ENCODE measurements around the gene GNG4. TPM values are rescaled to one million over a fixed set of nuclear protein-coding genes. Genes with fewer than 3 reads are reported as not detected.

GNG4 gene
- total and polyA plus RNA-seq, 2 experiments from 2014 or later: 0.32 to 1.2 TPM

GRCh38 chr1:235657747-235658526 is 8.4 kb upstream of the GNG4 start:
- DNase-seq: no peak
- Histone ChIP-seq H3K79me2 (ENCODE audit: insufficient read depth) (no peaks in the 10 kb centered on the region), H3K4me3 (no peak overlapping the region), H3K27me3 (replicated peaks; ENCODE audit: insufficient read depth) (no peaks in the 10 kb centered on the region), H3K9ac (no peak overlapping the region), H3K27ac (no peak overlapping the region), H3K4me2 (ENCODE audit: unreplicated experiment) (no peak overlapping the region), H2AFZ (no peak overlapping the region), H4K20me1 (ENCODE audit: insufficient read depth) (no peaks in the 10 kb centered on the region), H3F3A (ENCODE audit: insufficient read depth) (no peaks in the 10 kb centered on the region), H3K9me2 (ENCODE audit: insufficient read depth) (no peaks in the 10 kb centered on the region), H3K4me1 (ENCODE audit: insufficient read depth) (no peaks in the 10 kb centered on the region), H3K9me3 (ENCODE audit: low read depth) (no peaks in the 10 kb centered on the region), H3K36me3 (ENCODE audit: low read depth) (0 out of 2 replicates have a peak, but pooled peaks cover 5% of the 10 kb centered on the region)
- TF ChIP-seq EZH2phosphoT487 (IDR thresholded peaks at IDR 0.05; ENCODE audit: insufficient read depth, low read depth) (no peak), EZH2 (IDR thresholded peaks at IDR 0.05; ENCODE audit: insufficient read depth, poor library complexity, severe bottlenecking) (no peak)
- 60 to 61% methylated on average over 5 of the region's 5 CpGs for WGBS, 2 experiments (ENCODE audit: low coverage in 1 of 2, low lambda C conversion rate in 2 of 2, missing lambda C conversion rate in 2 of 2)
- in situ Hi-C loops (cut with MboI): no loop called here

- H3K36me3 ChIP-seq (ENCODE audit: low read depth): 0 out of 2 replicates have a peak, but pooled peaks cover under 1% of the 10 kb centered on the region
- H4K20me1 ChIP-seq (ENCODE audit: insufficient read depth): no peaks in the 10 kb centered on the region
- no peaks in the 10 kb centered on the region for H3K79me2 ChIP-seq (ENCODE audit: insufficient read depth)
- no peak for DNase-seq
- H3K27me3 ChIP-seq (replicated peaks; ENCODE audit: insufficient read depth): no peaks in the 10 kb centered on the region; the same call in 1 of the 2 replicates
- in situ Hi-C loops (cut with MboI): no loop called here
- 67% methylated on average over 5 of the region's 5 CpGs for WGBS, 2 experiments (ENCODE audit: low coverage in 1 of 2, low lambda C conversion rate in 2 of 2, missing lambda C conversion rate in 2 of 2)
- H3K9me2 ChIP-seq (ENCODE audit: insufficient read depth): no peaks in the 10 kb centered on the region
- no peak overlapping the region for H2AFZ ChIP-seq
- H3K27ac ChIP-seq: no peak overlapping the region
- no peaks in the 10 kb centered on the region for H3K9me3 ChIP-seq (ENCODE audit: low read depth)
- no peaks in the 10 kb centered on the region for H3F3A ChIP-seq (ENCODE audit: insufficient read depth)
- no peak overlapping the region for H3K4me2 ChIP-seq (ENCODE audit: unreplicated experiment)
- H3K9ac ChIP-seq: no peak overlapping the region
- TF ChIP-seq EZH2 (IDR thresholded peaks at IDR 0.05; ENCODE audit: insufficient read depth, poor library complexity, severe bottlenecking) (no peak), EZH2phosphoT487 (IDR thresholded peaks at IDR 0.05; ENCODE audit: insufficient read depth, low read depth) (no peak)
- H3K4me3 ChIP-seq: no peak overlapping the region
- H3K4me1 ChIP-seq (ENCODE audit: insufficient read depth): no peaks in the 10 kb centered on the region
Measured at GRCh38 chr1:235657269-235657668, 7.7 kb upstream of the GNG4 start.

- Histone ChIP-seq H3K27me3 (replicated peaks; ENCODE audit: insufficient read depth) (peaks cover 25% of the 10 kb centered on the region), H3K9ac (no peak overlapping the region), H2AFZ (no peak overlapping the region), H3K4me1 (ENCODE audit: insufficient read depth) (no peaks in the 10 kb centered on the region), H4K20me1 (ENCODE audit: insufficient read depth) (no peaks in the 10 kb centered on the region), H3K9me2 (ENCODE audit: insufficient read depth) (no peaks in the 10 kb centered on the region), H3K4me3 (no peak overlapping the region), H3K36me3 (ENCODE audit: low read depth) (no peaks in the 10 kb centered on the region), H3K4me2 (ENCODE audit: unreplicated experiment) (no peak overlapping the region), H3K79me2 (ENCODE audit: insufficient read depth) (no peaks in the 10 kb centered on the region), H3K9me3 (ENCODE audit: low read depth) (no peaks in the 10 kb centered on the region), H3K27ac (no peak overlapping the region), H3F3A (ENCODE audit: insufficient read depth) (no peaks in the 10 kb centered on the region)
- DNase-seq: no peak
- WGBS, 2 experiments (ENCODE audit: low coverage in 1 of 2, low lambda C conversion rate in 2 of 2, missing lambda C conversion rate in 2 of 2): 83 to 87% methylated on average over 11 of the region's 11 CpGs
- TF ChIP-seq EZH2 (IDR thresholded peaks at IDR 0.05; ENCODE audit: insufficient read depth, poor library complexity, severe bottlenecking): no peak
- no peak for TF ChIP-seq EZH2phosphoT487 (IDR thresholded peaks at IDR 0.05; ENCODE audit: insufficient read depth, low read depth)
- in situ Hi-C loops (cut with MboI): no loop called here
Measured at GRCh38 chr1:235652364-235652763, 2.8 kb upstream of the GNG4 start.

GRCh38 chr1:235651170-235651806 is 1.7 kb upstream of the GNG4 start:
- H3K9ac ChIP-seq: no peak overlapping the region
- H3K9me3 ChIP-seq (ENCODE audit: low read depth): no peaks in the 10 kb centered on the region
- no peaks in the 10 kb centered on the region for H3K36me3 ChIP-seq (ENCODE audit: low read depth)
- no peak for DNase-seq
- H3K4me2 ChIP-seq (ENCODE audit: unreplicated experiment): no peak overlapping the region
- H3K27me3 ChIP-seq (replicated peaks; ENCODE audit: insufficient read depth): peaks cover 32% of the 10 kb centered on the region
- no peaks in the 10 kb centered on the region for H3K4me1 ChIP-seq (ENCODE audit: insufficient read depth)
- no peaks in the 10 kb centered on the region for H3K9me2 ChIP-seq (ENCODE audit: insufficient read depth)
- TF ChIP-seq EZH2 (IDR thresholded peaks at IDR 0.05; ENCODE audit: insufficient read depth, poor library complexity, severe bottlenecking): no peak
- no peak for TF ChIP-seq EZH2phosphoT487 (IDR thresholded peaks at IDR 0.05; ENCODE audit: insufficient read depth, low read depth)
- no peaks in the 10 kb centered on the region for H3K79me2 ChIP-seq (ENCODE audit: insufficient read depth)
- H3K27ac ChIP-seq: no peak overlapping the region
- in situ Hi-C loops (cut with MboI): no loop called here
- H3K4me3 ChIP-seq: no peak overlapping the region
- 61 to 65% methylated on average over 10 of the region's 10 CpGs for WGBS, 2 experiments (ENCODE audit: low coverage in 1 of 2, low lambda C conversion rate in 2 of 2, missing lambda C conversion rate in 2 of 2)
- H4K20me1 ChIP-seq (ENCODE audit: insufficient read depth): no peaks in the 10 kb centered on the region
- no peak overlapping the region for H2AFZ ChIP-seq
- H3F3A ChIP-seq (ENCODE audit: insufficient read depth): no peaks in the 10 kb centered on the region

Data from GM23248 (cell line).